ENCODE measurements around the gene HAUS2. TPM values are rescaled to one million over a fixed set of nuclear protein-coding genes. Genes with fewer than 3 reads are reported as not detected.

HAUS2 gene
- total and polyA plus RNA-seq, 9 donors, result 11.1 to 22.9 (median 17.8) TPM

DNA sequence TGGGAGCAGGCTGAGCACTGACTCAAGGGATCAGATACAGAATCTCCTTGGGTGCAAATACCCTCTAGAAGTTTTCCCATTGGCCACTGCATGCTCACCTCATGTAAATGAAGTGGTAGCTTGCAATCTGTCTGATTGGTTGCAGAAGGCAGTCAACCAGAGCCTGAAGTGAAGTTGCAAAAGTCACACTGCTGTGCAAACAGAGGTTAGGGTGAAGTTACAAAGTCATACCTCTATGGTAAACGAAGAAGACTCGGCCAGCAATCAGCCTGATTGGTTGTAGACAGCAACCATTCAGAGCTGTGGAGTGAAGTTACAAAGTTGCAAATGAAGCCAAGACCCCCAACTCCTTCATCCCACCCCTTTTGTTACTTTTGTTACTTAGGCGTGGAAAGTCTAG is 53.9 kb downstream of the HAUS2 start:
- H3K27ac ChIP-seq, result no peak overlapping the region
- no peaks in the 10 kb centered on the region for H3K27me3 ChIP-seq
- no peaks in the 10 kb centered on the region for H3K36me3 ChIP-seq
- no peak overlapping the region for H3K4me3 ChIP-seq
- H3K9me3 ChIP-seq, result no peaks in the 10 kb centered on the region
- WGBS, 3 donors, result 88 to 96% (median 95%) methylated on average over 3 of the region's 3 CpGs
- no peak for DNase-seq
- peaks cover 5% of the 10 kb centered on the region for H3K4me1 ChIP-seq (ENCODE audit: insufficient read depth)
- TF ChIP-seq, protein P1, sequence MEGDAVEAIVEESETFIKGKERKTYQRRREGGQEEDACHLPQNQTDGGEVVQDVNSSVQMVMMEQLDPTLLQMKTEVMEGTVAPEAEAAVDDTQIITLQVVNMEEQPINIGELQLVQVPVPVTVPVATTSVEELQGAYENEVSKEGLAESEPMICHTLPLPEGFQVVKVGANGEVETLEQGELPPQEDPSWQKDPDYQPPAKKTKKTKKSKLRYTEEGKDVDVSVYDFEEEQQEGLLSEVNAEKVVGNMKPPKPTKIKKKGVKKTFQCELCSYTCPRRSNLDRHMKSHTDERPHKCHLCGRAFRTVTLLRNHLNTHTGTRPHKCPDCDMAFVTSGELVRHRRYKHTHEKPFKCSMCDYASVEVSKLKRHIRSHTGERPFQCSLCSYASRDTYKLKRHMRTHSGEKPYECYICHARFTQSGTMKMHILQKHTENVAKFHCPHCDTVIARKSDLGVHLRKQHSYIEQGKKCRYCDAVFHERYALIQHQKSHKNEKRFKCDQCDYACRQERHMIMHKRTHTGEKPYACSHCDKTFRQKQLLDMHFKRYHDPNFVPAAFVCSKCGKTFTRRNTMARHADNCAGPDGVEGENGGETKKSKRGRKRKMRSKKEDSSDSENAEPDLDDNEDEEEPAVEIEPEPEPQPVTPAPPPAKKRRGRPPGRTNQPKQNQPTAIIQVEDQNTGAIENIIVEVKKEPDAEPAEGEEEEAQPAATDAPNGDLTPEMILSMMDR (IDR thresholded peaks at IDR 0.05), result no peak
- TF ChIP-seq EP300 (IDR thresholded peaks at IDR 0.05) (no peak), POLR2A (IDR thresholded peaks at IDR 0.05) (no peak)
- intact Hi-C loops (cut with DNase I), result no loop called here

DNA sequence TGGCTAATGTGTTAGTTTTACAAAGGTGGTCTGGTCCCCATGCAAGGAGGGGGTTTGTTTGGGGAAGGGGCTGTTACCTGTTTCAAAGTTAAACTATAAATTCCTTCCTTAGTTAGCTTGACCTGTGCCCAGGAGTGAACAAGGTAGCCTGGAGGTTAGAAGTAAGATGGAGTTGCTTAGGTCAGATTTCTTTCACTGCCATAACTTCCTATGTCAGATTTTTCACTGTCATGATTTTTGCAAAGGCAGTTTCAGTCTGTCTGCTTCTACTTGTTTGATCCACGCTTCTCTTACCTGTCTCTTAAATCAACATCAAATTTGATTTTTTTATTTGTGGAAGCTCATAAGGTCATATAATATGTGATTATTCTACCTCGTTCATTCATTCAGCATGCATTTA is 55.3 kb downstream of the HAUS2 start:
- TF ChIP-seq EP300 (IDR thresholded peaks at IDR 0.05), result no peak
- TF ChIP-seq, protein P1 (IDR thresholded peaks at IDR 0.05), result no peak
- TF ChIP-seq POLR2A (IDR thresholded peaks at IDR 0.05), result no peak
- Histone ChIP-seq H3K4me3 (no peak overlapping the region), H3K4me1 (ENCODE audit: insufficient read depth) (peaks cover 7% of the 10 kb centered on the region), H3K27me3 (no peaks in the 10 kb centered on the region), H3K27ac (no peak overlapping the region), H3K36me3 (no peaks in the 10 kb centered on the region), H3K9me3 (no peaks in the 10 kb centered on the region)
- intact Hi-C loops (cut with DNase I), result no loop called here
- 78 to 79% (median 78%) methylated on average over 2 of the region's 2 CpGs for WGBS, 3 donors
- DNase-seq, result no peak

DNA sequence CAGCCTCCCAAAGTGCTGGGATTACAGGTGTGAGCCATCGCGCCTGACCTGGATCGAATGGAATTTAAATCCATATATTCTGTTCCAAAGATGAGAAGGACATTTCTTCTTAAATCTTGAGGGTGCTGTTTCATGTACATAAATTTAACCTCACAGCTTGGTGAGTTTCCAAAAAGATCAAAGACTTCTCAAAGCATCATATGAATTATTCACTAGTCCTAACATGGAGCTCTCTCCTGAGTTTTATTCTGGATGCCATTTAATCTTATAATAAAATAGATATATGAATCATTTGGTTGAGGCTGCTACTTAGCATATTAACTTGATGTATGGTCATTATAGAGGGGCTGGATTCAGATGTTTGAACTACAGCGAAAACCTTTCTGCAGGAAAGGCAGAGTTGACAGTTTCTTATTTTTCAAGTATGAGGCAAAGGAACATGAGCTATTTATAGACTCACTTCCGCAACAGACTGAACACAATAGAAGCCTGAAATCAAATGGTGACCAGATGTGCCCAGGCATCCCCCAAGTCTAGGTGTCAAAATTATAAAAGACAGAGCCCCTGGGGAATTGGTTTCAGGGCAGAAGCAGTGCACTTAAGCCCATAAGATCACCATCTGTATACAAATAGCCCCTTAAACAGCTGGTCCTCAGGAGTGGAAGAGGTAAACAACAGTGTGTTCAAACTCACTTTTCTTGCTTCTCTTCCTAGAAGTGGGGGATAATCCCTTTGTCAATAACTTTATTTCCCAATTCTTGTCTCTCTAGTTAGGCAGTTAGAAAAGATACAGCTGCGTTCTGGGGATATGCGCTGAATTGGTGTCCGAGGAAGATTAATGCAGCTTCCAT is 56.5 kb downstream of the HAUS2 start:
- Histone ChIP-seq H3K9me3 (no peaks in the 10 kb centered on the region), H3K4me3 (no peak overlapping the region), H3K36me3 (no peaks in the 10 kb centered on the region), H3K27me3 (no peaks in the 10 kb centered on the region), H3K4me1 (ENCODE audit: insufficient read depth) (peaks cover 7% of the 10 kb centered on the region), H3K27ac (peak overlapping the region in 1 of 2 donors; percentile 35)
- intact Hi-C loops (cut with DNase I), result no loop called here
- TF ChIP-seq EP300 (IDR thresholded peaks at IDR 0.05) (no peak), POLR2A (IDR thresholded peaks at IDR 0.05) (no peak)
- TF ChIP-seq, protein P1 (IDR thresholded peaks at IDR 0.05), result no peak
- DNase-seq, result no peak
- 54 to 60% (median 60%) methylated on average over 8 of the region's 8 CpGs for whole genome bisulfite sequencing, 3 donors

DNA sequence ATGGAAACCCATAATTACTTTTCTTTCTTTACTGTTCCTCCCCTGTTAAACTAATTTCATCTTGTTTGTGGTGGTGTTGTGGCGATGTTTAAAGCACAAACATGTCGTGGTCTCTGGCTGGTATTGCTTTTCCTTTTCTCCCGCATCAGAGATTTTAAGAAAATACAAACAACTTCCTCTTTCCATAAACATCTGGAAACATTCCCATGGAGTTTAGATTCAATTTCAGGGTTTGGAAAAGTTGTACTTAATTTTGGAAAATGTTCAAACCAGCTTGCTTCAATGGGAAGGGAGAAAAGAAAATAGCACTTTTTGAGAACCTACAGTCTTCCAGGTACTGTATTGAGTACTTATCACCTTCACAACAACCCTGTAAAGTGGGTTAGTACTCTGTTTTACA is 57.2 kb downstream of the HAUS2 start:
- Histone ChIP-seq H3K4me3 (no peak overlapping the region), H3K27ac (peak overlapping the region in 1 of 2 donors; percentile 35), H3K9me3 (no peaks in the 10 kb centered on the region), H3K36me3 (no peaks in the 10 kb centered on the region), H3K27me3 (no peaks in the 10 kb centered on the region), H3K4me1 (ENCODE audit: insufficient read depth) (peaks cover 7% of the 10 kb centered on the region)
- 55 to 60% (median 57%) methylated on average over 3 of the region's 3 CpGs for WGBS, 3 donors
- DNase-seq, result no peak
- TF ChIP-seq EP300 (IDR thresholded peaks at IDR 0.05) (no peak), POLR2A (IDR thresholded peaks at IDR 0.05) (no peak)
- TF ChIP-seq, protein P1 (IDR thresholded peaks at IDR 0.05), result no peak
- intact Hi-C loops (cut with DNase I), result no loop called here
